Middle frontal gyrus (tissue), 1 donor: ENCODE data around the gene MVB12A.

ENCODE experiments used
- DNase-seq: peaks from one replicate; pipeline ENCODE4 v3.0.0-alpha.2; 2015; ENCODE audit warnings: low spot score; ENCODE audit errors: extremely low spot score

The MVB12A gene

GRCh38 chr19:17441241-17442021, 21.6 kb downstream of the MVB12A start:
- DNase-seq = no peak

- no peak for DNase-seq
These were observed 25.8 kb downstream of the MVB12A start for GRCh38 chr19:17445526-17446165.

GRCh38 chr19:17447704-17448130, 27.9 kb downstream of the MVB12A start:
- DNase-seq = no peak

GRCh38 chr19:17448131-17448967, 28.5 kb downstream of the MVB12A start, which contains the start of gene TMEM221:
Gene TMEM221, minus strand, starts transcription at chr19:17448668. Its CDS starts 206 bp downstream, at chr19:17448462.
- no peak for DNase-seq

- no peak for DNase-seq
These were observed 30.6 kb downstream of the MVB12A start for GRCh38 chr19:17450264-17451075.

- DNase-seq = no peak
These were observed 32.0 kb downstream of the MVB12A start for GRCh38 chr19:17451820-17452219.

GRCh38 chr19:17454576-17455071, 34.8 kb downstream of the MVB12A start:
- DNase-seq = no peak

- no peak for DNase-seq
These were observed 35.7 kb downstream of the MVB12A start for GRCh38 chr19:17455308-17456123.

GRCh38 chr19:17456127-17456526, 36.3 kb downstream of the MVB12A start:
- DNase-seq = no peak

GRCh38 chr19:17457616-17458015, 37.8 kb downstream of the MVB12A start:
- DNase-seq = no peak

GRCh38 chr19:17458970-17459369, 39.1 kb downstream of the MVB12A start:
- DNase-seq = no peak

GRCh38 chr19:17460372-17461230, 40.8 kb downstream of the MVB12A start, which contains the start of gene NXNL1:
Gene NXNL1, minus strand, starts transcription at chr19:17460926. Its CDS starts 57 bp downstream, at chr19:17460869.
- no peak for DNase-seq

GRCh38 chr19:17466487-17466850, 46.6 kb downstream of the MVB12A start:
- DNase-seq = no peak

GRCh38 chr19:17467471-17468301, 47.8 kb downstream of the MVB12A start:
- no peak for DNase-seq

GRCh38 chr19:17468302-17469091, 48.6 kb downstream of the MVB12A start:
- DNase-seq = peak; percentile 8

GRCh38 chr19:17469092-17469480, 49.2 kb downstream of the MVB12A start:
- no peak for DNase-seq

GRCh38 chr19:17469481-17470067, 49.7 kb downstream of the MVB12A start:
- peak; percentile 47 for DNase-seq
